ENCODE data around the gene TSPAN18. TPM values are rescaled to one million over a fixed set of nuclear protein-coding genes. Genes with fewer than 3 reads are reported as not detected.

Gene TSPAN18
- total RNA-seq, 1 donor from 2014 or later = 13.9 TPM

DNA sequence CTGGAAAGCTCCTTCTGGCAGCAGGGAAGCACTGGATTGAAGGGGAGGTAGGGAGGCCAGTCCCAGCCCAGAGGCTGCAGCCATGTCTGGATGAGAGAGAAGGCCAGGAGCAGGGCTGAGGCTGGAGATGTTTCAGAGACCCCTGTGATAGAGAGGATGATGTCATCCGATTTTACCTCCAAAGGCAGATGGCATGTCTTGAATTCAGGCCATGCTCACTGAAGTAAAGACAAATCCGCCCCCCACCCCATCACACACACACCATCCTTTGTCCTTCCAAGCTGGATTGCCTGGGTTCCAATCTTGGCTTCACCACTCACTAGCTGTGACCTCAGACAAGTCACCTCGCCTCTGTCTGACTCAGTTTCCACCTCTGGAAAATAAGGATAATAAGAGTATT is 176.8 kb downstream of the TSPAN18 start:
- DNase-seq (ENCODE audit: low spot score in 2 of 2) (no peak), FAIRE-seq (no peak)

DNA sequence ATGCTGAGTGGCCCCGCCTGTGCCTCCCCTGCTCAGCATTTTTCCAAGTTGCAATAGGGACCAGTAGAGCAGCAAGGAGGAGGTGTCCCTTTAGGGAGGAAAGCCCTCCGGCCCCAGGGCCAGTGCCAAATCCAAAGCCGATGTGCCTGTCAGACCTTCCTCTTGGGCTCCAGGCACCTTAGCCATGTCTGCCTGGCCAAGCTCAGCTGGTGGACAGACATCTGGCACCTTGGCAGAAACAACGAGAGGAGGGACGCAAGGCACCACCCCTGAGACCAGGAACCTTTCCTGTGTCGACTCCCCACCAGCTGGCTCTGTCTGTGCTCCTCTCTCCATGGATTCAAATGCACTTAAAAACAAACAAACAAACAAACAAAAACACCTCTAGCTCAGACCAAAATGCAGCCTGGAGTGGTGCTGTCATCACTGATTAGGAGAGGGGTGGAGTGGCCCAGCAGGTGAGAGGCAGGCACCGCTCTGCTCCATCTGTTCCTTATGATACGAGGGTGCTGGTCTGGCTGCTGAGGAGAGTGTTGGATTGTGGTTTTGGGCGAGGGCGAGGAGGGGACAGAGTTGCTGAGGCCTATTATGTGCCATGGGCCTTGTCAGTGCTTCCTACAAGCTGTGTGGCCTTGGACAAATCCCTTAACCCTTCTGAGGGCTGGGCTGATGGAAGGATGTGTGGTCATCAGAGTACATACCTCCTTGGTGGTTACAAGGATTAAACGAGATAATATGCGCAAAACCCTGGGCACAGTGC is 177.7 kb downstream of the TSPAN18 start:
- FAIRE-seq = no peak
- no peak for DNase-seq (ENCODE audit: low spot score in 2 of 2)

DNA sequence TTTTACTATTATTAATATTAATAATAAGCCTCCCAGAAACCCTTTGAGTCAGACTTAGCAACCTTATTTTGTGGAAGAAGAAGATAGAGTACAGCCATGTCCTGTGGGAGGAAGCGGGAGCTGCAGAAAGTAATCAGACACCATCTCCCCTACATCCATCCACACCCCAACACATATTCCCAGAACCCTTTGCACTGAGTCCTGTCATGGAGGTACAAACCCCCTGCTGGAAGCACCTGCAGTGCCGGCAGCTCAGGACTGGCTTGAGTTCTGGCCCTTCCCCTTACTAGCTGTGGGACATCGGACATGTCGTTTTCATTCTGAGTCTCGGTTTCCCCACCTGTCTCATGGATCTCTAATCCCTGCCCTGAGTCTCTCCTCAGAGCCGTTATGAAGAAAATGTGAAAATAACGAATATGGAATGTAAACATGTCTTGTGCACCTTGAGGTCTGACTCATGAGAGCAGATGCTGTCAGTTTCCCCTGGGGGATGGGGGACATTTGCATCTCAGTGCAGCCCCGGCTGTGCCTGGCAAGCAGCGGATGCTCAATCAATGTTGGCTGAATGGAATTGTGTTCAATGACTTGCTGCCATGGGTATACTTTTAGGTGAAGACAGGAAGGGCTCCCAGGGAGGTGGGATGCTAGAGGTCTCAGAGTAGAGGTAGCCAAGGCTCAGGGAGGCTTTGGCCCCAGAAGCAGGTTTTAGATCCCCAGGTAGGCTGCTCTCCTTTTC is 178.5 kb downstream of the TSPAN18 start:
- no peak for FAIRE-seq

DNA sequence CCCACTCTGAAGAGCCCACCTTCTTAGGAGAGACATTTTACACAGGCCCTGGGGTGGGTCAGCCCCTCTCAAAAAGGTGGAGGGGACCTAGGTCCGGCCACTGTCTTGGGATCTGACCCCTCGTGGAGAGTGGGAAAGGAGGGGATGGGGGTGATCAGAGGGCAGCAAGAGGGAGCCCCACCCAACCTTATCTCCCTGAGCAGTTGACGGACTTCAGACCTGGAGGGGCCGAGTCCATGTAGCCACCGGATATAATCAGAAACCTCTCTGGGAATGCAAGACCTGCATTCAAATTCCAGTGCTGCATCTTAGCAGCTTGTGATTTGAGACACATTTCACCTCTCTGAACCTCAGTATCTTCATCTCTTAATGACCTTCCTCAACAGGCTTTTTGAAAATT is 179.9 kb downstream of the TSPAN18 start:
- DNase-seq (ENCODE audit: low spot score in 2 of 2) (no peak), FAIRE-seq (no peak)

More for the DNA sequence above, 178.5 kb downstream of the TSPAN18 start:
- DNase-seq (ENCODE audit: low spot score in 2 of 2) = no peak

DNA sequence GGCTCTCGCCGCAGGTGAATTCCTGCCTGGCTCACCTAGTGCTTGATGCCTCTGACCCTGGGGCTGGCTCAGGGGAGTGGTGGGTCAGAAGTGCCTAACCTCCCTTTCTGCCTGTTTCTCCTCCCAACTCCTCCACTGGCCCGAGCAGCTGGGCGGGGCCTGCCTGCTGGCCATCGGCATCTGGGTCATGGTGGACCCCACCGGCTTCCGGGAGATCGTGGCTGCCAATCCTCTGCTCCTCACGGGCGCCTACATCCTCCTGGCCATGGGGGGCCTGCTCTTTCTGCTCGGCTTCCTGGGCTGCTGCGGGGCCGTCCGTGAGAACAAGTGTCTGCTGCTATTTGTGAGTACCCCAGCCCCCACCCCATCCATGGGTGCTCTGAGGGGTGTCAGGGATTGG is 182.8 kb downstream of the TSPAN18 start:
- FAIRE-seq (no peak), DNase-seq (ENCODE audit: low spot score in 2 of 2) (no peak)

DNA sequence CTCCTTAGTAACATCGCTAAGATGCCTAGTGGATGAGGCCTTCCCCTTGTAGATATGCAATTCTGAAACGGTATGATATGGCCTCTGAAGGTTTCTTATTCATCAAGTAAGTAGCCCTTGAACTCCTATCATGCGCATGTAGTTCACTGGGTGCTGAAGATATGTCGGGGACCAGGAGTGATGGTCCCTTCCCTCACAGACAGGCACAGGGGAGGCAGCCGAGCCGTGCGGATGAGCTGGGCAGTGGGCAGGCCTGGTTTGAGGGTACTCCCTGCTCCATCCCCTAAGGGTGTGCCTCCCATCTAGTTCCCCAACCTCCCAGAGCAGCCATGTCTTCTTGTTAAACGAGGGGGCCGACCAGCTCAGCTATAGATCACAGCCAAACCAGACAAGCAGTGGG is 183.8 kb downstream of the TSPAN18 start:
- FAIRE-seq = no peak

DNA sequence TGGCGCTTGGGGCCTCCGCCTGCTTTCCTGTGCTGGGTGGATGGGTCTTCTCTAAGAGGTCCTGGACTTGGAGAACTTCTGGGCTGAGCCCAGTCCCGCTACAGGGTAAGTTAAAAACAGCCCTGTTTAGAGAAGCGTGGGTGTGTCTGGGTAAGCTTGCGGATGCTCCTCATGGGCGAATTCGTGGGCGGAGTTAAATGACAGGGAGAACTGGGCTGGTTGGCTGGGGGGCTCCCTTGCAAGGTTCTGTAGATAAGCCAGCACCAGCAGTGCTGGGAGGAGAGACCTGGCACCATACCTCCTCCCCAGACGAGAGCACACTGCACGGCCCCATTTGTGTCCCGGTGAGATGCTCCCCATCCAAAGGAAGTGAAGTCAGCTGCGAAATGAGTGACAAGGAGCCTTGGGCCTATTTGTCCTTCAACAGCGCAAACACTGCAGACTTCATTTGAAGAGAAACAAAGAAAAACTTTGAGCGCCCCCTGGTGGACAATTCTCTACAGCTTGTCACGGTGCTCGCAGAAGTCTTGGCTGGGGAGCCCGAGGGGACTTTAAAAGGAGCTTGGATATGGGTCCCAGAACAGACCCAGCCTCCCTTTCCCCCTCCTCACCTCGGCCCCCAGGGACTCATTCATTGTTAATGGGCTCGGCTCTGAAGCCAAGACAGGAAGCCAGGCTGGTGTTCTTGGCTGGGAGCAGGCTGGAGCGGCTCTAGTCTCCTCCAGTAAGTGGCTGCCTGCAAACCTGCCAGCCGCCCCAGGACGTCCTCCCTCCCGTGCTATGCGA is 184.5 kb downstream of the TSPAN18 start:
- no peak for FAIRE-seq
- peak; percentile 76 to 88 for DNase-seq (ENCODE audit: low spot score in 2 of 2)

More for the DNA sequence above, 183.8 kb downstream of the TSPAN18 start:
- no peak for DNase-seq (ENCODE audit: low spot score in 2 of 2)

DNA sequence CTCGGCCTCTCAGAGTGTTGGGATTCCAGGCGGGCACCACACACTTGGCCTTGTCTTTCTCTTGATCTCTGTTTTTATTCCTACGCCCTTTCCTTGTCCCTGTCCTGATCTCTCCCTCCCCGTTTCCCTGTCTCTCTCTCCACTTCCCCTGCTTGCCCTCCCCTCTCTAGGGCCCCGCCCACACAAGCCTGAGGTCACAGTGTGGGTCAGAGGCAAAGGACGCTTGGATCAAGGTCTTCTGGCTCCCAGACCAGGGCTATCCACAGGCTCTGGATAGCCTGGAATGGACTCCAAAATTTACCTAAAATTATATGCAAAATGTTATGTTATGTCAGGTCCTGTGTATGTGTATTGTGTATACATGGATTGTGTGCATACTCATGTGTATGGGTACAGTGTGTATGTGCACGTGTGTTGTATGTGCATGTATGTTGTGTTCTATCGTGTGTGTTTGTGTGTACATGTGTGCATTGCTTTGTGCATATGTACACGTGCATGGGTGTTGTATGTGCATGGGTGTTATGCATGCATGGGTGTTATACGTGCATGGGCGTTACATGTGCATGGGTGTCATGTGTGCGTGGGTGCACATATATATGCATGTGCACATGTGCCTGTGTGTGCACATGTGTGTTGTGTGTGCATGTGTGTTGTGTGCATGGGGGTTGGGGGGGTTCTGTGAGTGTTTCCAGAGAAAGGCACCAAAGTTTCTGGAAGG is 185.7 kb downstream of the TSPAN18 start:
- FAIRE-seq (no peak), DNase-seq (ENCODE audit: low spot score in 2 of 2) (no peak)

DNA sequence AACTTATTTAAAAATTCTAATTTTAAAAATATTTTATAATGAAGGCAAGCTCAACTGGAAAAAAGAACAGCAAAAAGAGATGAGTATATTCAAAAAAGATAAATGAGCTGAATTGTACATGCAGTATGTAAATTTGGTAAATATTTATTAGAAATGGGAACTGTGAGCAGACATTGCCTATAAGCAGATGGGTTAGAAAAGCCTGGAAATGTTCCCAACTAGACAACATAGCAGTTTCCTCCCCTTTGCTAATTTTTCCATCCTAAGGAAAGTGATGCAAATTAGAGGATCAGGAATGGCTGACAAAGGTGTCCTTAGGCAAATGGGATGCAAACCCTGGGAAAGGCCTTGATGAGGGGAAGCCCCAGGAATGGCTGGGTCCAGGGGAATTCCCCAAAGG is 186.7 kb downstream of the TSPAN18 start:
- DNase-seq (ENCODE audit: low spot score in 2 of 2) (no peak), FAIRE-seq (no peak)

DNA sequence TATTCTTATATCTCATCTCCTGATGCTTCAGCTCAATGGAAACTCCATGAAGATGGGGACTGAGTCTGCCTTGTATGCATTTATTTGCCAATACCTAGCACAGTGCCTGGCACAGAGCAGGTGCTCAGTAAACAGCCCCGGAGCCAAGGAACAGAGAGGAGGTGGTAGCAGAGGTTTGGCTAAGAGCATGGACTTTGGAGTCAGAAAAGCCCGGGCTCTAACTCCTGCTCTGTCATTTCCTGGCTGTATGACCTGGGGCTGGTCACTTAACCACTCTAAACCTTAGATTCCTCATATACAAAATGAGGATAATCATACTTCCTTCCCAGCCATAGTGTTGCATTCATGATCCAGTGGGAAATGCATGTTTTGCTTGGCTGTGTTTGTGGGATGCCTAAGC is 187.3 kb downstream of the TSPAN18 start:
- no peak for DNase-seq (ENCODE audit: low spot score in 2 of 2)
- FAIRE-seq = no peak

DNA sequence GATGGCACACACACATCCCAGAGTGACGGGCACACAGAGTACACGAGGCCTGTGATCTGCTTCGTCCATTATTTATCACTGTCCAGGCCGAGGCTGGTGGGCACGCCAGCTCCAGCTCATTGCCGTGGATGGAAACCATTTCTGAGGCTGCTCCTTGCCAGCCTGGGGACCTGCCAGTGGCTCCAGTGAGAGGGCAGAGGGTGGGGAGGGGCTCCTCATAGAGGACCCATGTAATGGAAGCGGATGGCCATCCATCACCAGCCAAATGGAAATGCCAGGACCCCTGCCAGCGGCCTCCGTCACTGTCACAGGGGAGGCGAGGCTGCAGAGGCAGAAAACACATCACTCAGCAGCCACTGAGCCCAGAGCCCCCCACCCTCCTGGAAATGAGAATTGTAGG is 188.2 kb downstream of the TSPAN18 start:
- DNase-seq (ENCODE audit: low spot score in 2 of 2) = no peak

DNA sequence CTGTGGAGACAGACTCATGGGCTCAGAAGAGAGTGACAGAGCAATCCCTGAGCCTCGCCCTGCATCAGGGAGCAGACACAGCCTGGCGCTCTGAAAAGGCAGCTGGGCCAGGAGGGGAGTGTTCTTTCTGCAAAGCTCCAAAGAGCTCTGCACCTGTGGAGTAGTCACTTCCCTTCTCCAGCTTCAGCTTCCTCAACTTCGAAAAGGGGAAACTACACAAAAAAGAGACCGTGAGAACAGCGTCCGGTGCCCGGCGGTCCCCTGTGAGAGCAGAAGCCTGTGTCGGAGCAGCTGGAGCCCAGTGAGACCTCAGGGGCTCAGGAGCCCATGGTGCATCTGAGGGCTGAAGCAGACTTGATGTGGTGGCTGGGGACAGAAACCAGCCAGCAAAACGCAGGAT is 188.9 kb downstream of the TSPAN18 start:
- DNase-seq (ENCODE audit: low spot score in 2 of 2) (no peak), FAIRE-seq (no peak)

More for the DNA sequence above, 188.2 kb downstream of the TSPAN18 start:
- FAIRE-seq = no peak

DNA sequence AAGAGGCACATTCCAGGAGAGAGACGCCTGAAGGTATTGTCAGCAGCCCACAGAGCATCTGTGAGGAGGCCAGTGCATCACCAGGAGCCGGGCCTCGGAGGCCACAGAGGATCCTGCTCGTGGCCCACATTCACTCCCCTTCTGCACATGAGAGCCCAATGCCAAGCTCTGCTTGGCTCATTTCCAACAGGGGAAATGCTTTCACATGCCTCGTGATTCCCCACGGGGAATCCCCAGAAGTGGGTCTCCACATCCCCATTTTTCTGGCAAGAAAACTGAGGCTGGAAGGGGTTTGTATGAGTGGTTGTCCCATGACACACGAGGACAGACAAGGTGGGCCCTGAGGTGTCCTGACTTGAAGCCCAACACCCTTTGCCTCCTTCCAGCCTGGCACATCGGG is 189.6 kb downstream of the TSPAN18 start:
- no peak for FAIRE-seq
- no peak for DNase-seq (ENCODE audit: low spot score in 2 of 2)

DNA sequence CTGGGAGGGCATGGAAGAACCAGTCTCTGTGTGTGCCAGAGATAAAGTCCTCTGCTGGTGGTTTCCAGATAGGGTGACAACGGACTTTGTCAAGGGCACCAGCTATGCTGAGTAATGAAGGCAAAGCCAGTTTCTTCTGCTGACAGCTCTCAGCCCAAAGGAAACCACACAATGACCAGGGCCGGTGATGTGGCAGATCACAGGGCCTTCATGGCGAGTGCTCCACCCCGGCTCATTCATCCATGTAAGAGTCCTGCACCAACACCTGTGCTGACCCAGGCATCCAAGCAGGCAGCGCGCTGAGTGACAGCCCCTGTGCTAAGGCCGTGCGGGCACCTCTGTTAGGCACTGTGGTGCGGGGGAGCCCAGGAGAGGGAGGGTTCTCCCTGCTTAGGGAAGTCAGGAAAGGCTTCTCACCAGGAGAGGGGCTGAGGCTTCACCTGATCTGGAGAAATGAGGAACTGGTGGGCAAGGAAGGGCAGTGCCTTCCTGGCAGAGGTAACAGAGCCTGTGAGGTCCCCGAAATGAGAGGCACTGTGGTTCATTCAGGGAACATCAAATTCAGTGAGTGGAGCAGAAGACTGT is 190.1 kb downstream of the TSPAN18 start:
- no peak for FAIRE-seq
- DNase-seq (ENCODE audit: low spot score in 2 of 2) = no peak

DNA sequence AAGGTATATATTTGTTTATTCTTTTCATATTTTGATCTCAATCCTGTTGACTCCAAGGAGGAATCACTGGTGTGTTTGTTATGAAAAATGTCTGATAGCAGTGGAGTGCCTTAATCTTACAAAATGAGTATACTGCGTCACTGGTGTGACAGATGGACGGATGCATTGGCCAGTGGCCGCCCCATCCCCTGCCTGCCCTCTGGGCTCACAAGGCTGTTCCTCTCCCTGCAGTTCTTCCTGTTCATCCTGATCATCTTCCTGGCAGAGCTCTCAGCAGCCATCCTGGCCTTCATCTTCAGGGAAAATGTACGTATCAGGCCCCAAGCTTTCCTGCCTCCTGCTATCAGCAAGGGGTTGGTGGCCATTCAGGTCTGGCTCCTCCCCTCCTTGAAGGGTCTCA is 191.0 kb downstream of the TSPAN18 start:
- no peak for DNase-seq (ENCODE audit: low spot score in 2 of 2)
- FAIRE-seq = no peak

DNA sequence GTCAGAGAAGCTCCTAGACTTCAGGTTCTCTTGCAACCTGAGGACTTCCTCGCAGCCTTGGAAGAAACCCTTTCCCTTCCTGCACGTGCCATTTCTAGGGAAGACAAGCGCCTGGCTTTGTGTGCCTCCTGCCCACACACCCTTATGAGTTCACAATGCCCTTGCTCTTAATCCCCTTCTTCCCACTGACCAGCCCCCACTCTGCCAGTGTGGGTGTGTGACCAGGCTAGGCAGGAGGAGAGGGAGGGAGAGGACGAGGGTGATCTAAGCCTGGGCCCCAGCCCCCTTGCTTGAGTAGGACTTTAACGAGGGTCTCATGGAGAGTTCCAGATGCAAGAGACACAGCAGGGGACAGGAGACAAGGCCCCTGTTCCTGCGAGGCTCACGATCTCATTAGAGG is 193.7 kb downstream of the TSPAN18 start:
- DNase-seq (ENCODE audit: low spot score in 2 of 2) (no peak), FAIRE-seq (no peak)

DNA sequence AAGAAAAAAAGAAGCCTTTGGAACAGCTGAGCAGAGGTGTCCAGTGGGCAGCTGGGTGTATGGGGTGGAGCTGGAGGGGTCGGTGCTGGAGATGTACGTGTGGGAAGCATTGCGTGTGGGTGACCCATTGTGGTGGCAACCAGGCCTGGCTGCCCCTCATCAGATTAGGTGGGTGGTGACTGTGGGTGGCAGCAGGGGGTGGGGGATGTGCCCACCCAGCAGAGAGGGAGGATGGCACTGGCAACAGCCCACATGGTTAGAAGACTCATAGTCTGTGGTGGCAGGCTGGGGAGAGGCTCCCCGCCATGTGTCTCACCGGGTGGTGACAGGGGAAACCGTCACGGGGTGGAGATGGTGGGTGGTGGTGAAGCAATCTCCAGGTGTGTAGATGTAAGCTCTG is 196.4 kb downstream of the TSPAN18 start:
- FAIRE-seq (no peak), DNase-seq (ENCODE audit: low spot score in 2 of 2) (no peak)

DNA sequence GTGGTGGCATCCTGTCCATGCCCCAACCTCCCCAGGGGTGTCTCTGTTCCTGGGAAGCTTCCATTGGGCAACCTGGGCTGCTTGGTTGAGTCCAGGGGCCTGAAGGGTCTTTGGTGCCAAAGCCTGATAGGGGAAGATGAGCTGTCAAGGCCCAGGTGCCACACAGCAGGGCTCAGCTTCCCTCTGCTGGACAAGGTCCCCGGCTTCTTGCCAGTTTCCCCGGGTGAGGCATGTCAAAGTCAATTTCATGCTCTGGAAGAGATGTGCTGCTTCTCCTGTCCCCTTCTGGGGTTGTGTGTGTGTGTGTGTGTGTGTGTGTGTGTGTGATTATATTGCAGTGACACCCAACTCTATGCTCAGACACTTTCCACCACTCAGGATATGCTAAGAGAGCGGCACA is 197.0 kb downstream of the TSPAN18 start:
- no peak for FAIRE-seq
- DNase-seq (ENCODE audit: low spot score in 2 of 2) = no peak

DNA sequence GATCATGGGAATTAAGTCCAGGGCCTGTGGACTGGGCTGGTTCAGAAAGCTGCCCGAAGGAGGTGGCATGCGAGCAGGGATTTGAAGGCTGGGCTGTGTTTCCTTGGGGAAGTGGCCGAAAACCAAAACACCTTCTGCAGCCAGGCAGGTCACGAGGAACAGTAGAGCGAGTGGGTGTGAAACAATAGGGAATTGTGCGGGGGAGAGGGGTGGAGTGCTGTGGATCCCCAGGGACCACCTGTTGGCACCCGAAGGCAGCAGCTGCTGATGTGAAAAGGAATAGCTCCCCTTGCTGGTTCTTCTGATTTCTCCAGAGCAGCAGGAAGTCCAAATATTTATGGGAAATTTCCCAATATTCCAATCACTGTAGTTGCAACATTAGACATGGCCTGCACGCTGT is 199.3 kb downstream of the TSPAN18 start:
- DNase-seq (ENCODE audit: low spot score in 2 of 2) = no peak
- no peak for FAIRE-seq

DNA sequence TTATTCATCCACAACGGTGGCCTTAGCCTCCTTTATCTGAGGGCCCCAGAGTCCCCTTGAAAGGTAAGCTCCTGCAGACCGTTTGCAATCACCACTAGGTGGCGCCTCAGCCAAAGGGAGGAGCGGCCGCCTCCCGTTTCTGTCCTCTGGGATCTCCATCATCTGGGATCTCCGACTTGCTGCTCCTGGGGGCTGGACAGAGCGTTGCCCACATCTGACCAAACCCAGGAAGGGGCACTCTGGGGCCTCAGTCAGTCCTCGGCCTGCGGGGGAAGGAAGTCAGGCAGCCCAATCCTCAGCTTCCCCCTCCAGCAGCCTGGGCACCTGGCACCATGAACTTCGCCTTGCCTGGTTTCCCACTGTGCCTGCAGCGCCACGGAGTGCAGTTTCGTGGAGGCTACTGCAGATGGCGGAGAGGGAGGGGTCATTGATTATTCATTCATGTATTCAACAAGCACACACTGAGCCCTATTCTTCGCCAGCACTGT is 200.5 kb downstream of the TSPAN18 start:
- DNase-seq (ENCODE audit: low spot score in 2 of 2) = peak; percentile 56 to 78
- no peak for FAIRE-seq
